Neural progenitor cell (in vitro differentiated cells): ENCODE measurements around the gene KCNMA1.

Experiments used
- EZH2phosphoT487 ChIP-seq: fragments of 200-600 bp; sonication (generic); IDR thresholded peaks from 2 replicates; pipeline ENCODE4 v1.6.1; 2017; ENCODE audit warnings: antibody characterized with exemption
- TF ChIP-seq, protein P1 (sequence below): fragments of 200-600 bp; sonication (generic); IDR thresholded peaks from 2 replicates; pipeline ENCODE4 v1.5.1; 2017; ENCODE audit warnings: antibody characterized with exemption, mild to moderate bottlenecking

GRCh38 chr10:77192402-77192801 lies 445.2 kb downstream of the KCNMA1 start:
- TF ChIP-seq, protein P1, sequence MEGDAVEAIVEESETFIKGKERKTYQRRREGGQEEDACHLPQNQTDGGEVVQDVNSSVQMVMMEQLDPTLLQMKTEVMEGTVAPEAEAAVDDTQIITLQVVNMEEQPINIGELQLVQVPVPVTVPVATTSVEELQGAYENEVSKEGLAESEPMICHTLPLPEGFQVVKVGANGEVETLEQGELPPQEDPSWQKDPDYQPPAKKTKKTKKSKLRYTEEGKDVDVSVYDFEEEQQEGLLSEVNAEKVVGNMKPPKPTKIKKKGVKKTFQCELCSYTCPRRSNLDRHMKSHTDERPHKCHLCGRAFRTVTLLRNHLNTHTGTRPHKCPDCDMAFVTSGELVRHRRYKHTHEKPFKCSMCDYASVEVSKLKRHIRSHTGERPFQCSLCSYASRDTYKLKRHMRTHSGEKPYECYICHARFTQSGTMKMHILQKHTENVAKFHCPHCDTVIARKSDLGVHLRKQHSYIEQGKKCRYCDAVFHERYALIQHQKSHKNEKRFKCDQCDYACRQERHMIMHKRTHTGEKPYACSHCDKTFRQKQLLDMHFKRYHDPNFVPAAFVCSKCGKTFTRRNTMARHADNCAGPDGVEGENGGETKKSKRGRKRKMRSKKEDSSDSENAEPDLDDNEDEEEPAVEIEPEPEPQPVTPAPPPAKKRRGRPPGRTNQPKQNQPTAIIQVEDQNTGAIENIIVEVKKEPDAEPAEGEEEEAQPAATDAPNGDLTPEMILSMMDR: no peak
- no peak for TF ChIP-seq EZH2phosphoT487
